Keratinocyte (primary cell): ENCODE measurements around the gene CPPED1. TPM values are rescaled to one million over a fixed set of nuclear protein-coding genes. Genes with fewer than 3 reads are reported as not detected.

ENCODE experiments used
- DNase-seq: peaks from one replicate; pipeline ENCODE4 v3.0.0-alpha.2; 2011; ENCODE audit warnings: low read depth, missing footprints, low spot score
- FAIRE-seq: peaks from 2 replicates; lab custom pipeline; 2011; peaks lifted over from hg19 to GRCh38; lab: Jason Lieb, UNC
- H2AFZ ChIP-seq: 2 replicates; pipeline ENCODE4 v1.6.0; 2012; ENCODE audit warnings: low read length, control low read depth, inconsistent platforms; ENCODE audit not compliant: control insufficient read depth
- H3K27ac ChIP-seq: 2 replicates; pipeline ENCODE4 v1.5.1; 2011; ENCODE audit warnings: low read length; ENCODE audit not compliant: control insufficient read depth, insufficient read depth
- H3K27me3 ChIP-seq: 3 replicates; pipeline ENCODE4 v1.6.0; 2011; ENCODE audit warnings: low read length; ENCODE audit not compliant: control insufficient read depth, insufficient read depth; ENCODE audit errors: extremely low read depth
- H3K36me3 ChIP-seq, 2 experiments: 2 replicates in 1 of 2; 3 replicates in 1 of 2; pipeline ENCODE4 v1.5.1; 2011; ENCODE audit warnings: low read length in 2 of 2, mild to moderate bottlenecking in 1 of 2; ENCODE audit not compliant: control insufficient read depth in 2 of 2, insufficient read depth in 2 of 2; ENCODE audit errors: extremely low read depth in 1 of 2
- H3K4me1 ChIP-seq: 3 replicates; pipeline ENCODE4 v1.5.1; 2011; ENCODE audit warnings: low read length; ENCODE audit not compliant: control insufficient read depth, insufficient read depth; ENCODE audit errors: extremely low read depth
- H3K4me2 ChIP-seq: 3 replicates; pipeline ENCODE4 v1.6.0; 2011; ENCODE audit warnings: low read depth, low read length; ENCODE audit not compliant: control insufficient read depth, insufficient read depth; ENCODE audit errors: extremely low read depth
- H3K4me3 ChIP-seq, 3 experiments: fragments of 200-600 bp in 1 of 3; sonication (generic) in 1 of 3; 2 replicates in 2 of 3; 3 replicates in 1 of 3; pipeline ENCODE4 v1.5.1; 2011 to 2016; ENCODE audit warnings: low read length in 3 of 3, mild to moderate bottlenecking in 3 of 3, control low read depth in 2 of 3, inconsistent platforms in 1 of 3, low read depth in 1 of 3, mixed read lengths in 1 of 3, mixed run types in 1 of 3, moderate library complexity in 1 of 3; ENCODE audit not compliant: control insufficient read depth in 2 of 3, insufficient read depth in 2 of 3; ENCODE audit errors: extremely low read depth in 1 of 3
- H3K79me2 ChIP-seq: 2 replicates; pipeline ENCODE4 v1.6.0; 2012; ENCODE audit warnings: low read length; ENCODE audit not compliant: control insufficient read depth, insufficient read depth
- H3K9ac ChIP-seq: 3 replicates; pipeline ENCODE4 v1.6.0; 2011; ENCODE audit warnings: low read length; ENCODE audit not compliant: control insufficient read depth, insufficient read depth; ENCODE audit errors: extremely low read depth
- H3K9me1 ChIP-seq: 3 replicates; pipeline ENCODE4 v1.6.0; 2011; ENCODE audit warnings: low read length; ENCODE audit not compliant: control insufficient read depth, insufficient read depth; ENCODE audit errors: extremely low read depth
- H3K9me3 ChIP-seq: 2 replicates; pipeline ENCODE4 v1.5.1; 2012; ENCODE audit warnings: low read depth, low read length; ENCODE audit not compliant: control insufficient read depth
- H4K20me1 ChIP-seq: 3 replicates; pipeline ENCODE4 v1.6.0; 2011; ENCODE audit warnings: low read length; ENCODE audit not compliant: control insufficient read depth, insufficient read depth; ENCODE audit errors: extremely low read depth
- CTCF ChIP-seq, 3 experiments: IDR thresholded peaks in 1 of 3; conservative IDR thresholded peaks in 1 of 3; optimal IDR thresholded peaks in 1 of 3; 2 replicates in 2 of 3; 3 replicates in 1 of 3; pipeline versions ENCODE3 to v1.5.1; 2011; ENCODE audit warnings: low read length in 3 of 3, mild to moderate bottlenecking in 3 of 3, moderate library complexity in 2 of 3, control low read depth in 1 of 3, inconsistent platforms in 1 of 3; ENCODE audit not compliant: insufficient read depth in 2 of 3; ENCODE audit errors: extremely low read depth in 1 of 3
- EZH2 ChIP-seq: IDR thresholded peaks from one replicate; pipeline ENCODE4 v1.6.1; 2012; ENCODE audit warnings: inconsistent platforms, mild to moderate bottlenecking, low read length, moderate library complexity
- dilution Hi-C: fragments of 300-500 bp; cut with MboI; formaldehyde crosslinking; loops from one replicate; pipeline ENCODE4 v1.7.0; 2020; ENCODE audit warnings: low sequenced_read_pairs; ENCODE audit not compliant: extremely low pct_ligation_motif_present
- polyA plus RNA-seq, 5 experiments: library from polyadenylated mRNA; depleted of rRNA in 3 of 5; stranded (reverse) in 3 of 5; stranded (forward) in 1 of 5; unstranded in 1 of 5; fragments of >200 nt; gene quantifications; 1 replicate in 1 of 5; 2 replicates in 3 of 5; 3 replicates in 1 of 5; pipeline versions ENCODE4 v1.2.1 to v1.2.3, GENCODE V29; 2011 to 2012; ENCODE audit warnings: missing spikeins in 2 of 5, low read depth in 1 of 5, low replicate concordance in 1 of 5

CPPED1 gene
- polyA plus RNA-seq, 1 donor (not counting 4 experiments of a cell fraction or from before 2014, with no cell fraction given), result 14.4 TPM

- DNase-seq (no peak), FAIRE-seq (no peak)
- dilution Hi-C loops, result no loop called here
- no peaks in the 10 kb centered on the region for H3K4me1 ChIP-seq
- no peaks in the 10 kb centered on the region for H3K27me3 ChIP-seq
- no peak overlapping the region for H3K4me3 ChIP-seq
- TF ChIP-seq CTCF (optimal IDR thresholded peaks at IDR 0.05 in 1 of 3, IDR thresholded peaks at IDR 0.05 in 1 of 3, conservative IDR thresholded peaks at IDR 0.05 in 1 of 3; ENCODE audit: extremely low read depth in 1 of 3, insufficient read depth in 2 of 3, low read length in 3 of 3), result no peak
- TF ChIP-seq EZH2, result no peak
- H4K20me1 ChIP-seq, result no peaks in the 10 kb centered on the region
- no peak overlapping the region for H3K27ac ChIP-seq
- H3K79me2 ChIP-seq, result no peaks in the 10 kb centered on the region
- H3K4me2 ChIP-seq, result no peak overlapping the region
- H3K9me1 ChIP-seq, result no peaks in the 10 kb centered on the region
- no peak overlapping the region for H3K9ac ChIP-seq
- H3K9me3 ChIP-seq, result no peaks in the 10 kb centered on the region
- H3K36me3 ChIP-seq, result no peaks in the 10 kb centered on the region
- H2AFZ ChIP-seq, result no peak overlapping the region
Measured at GRCh38 chr16:12758031-12758669, 45.5 kb downstream of the CPPED1 start.

- H3K4me3 ChIP-seq, result no peak overlapping the region
- H4K20me1 ChIP-seq, result no peaks in the 10 kb centered on the region
- H3K9me1 ChIP-seq, result no peaks in the 10 kb centered on the region
- FAIRE-seq, result no peak
- no peaks in the 10 kb centered on the region for H3K79me2 ChIP-seq
- no peaks in the 10 kb centered on the region for H3K36me3 ChIP-seq
- H3K4me1 ChIP-seq, result no peaks in the 10 kb centered on the region
- no peak overlapping the region for H3K27ac ChIP-seq
- dilution Hi-C loops, result no loop called here
- no peaks in the 10 kb centered on the region for H3K9me3 ChIP-seq
- TF ChIP-seq CTCF (optimal IDR thresholded peaks at IDR 0.05 in 1 of 3, IDR thresholded peaks at IDR 0.05 in 1 of 3, conservative IDR thresholded peaks at IDR 0.05 in 1 of 3; ENCODE audit: extremely low read depth in 1 of 3, insufficient read depth in 2 of 3, low read length in 3 of 3), result no peak
- no peak for TF ChIP-seq EZH2
- H3K4me2 ChIP-seq, result no peak overlapping the region
- DNase-seq, result no peak
- H3K27me3 ChIP-seq, result no peaks in the 10 kb centered on the region
- H2AFZ ChIP-seq, result no peak overlapping the region
- no peak overlapping the region for H3K9ac ChIP-seq
Measured at GRCh38 chr16:12757546-12757945, 46.1 kb downstream of the CPPED1 start.
